Measurements from ENCODE around the gene MEX3C. TPM values are rescaled to one million over a fixed set of nuclear protein-coding genes. Genes with fewer than 3 reads are reported as not detected.

The MEX3C gene
- total RNA-seq = 22.4 and 33.4 TPM in 2 replicates

GRCh38 chr18:51197661-51198424, at the start of gene MEX3C:
Gene MEX3C (minus strand): TSS chr18:51197681. CDS start chr18:51197320, 361 bp downstream.

Other genes starting within 250 kb of the MEX3C start
- gene ELAC1, start 229.6 kb downstream of the MEX3C start, total RNA-seq = 4.7 and 5.6 TPM in 2 replicates
- 71.5 and 113 TPM in 2 replicates for gene SMAD4, start 167.5 kb downstream of the MEX3C start, total RNA-seq